ENCODE measurements around the gene ZDHHC14. TPM values are rescaled to one million over a fixed set of nuclear protein-coding genes. Genes with fewer than 3 reads are reported as not detected.

ZDHHC14 gene
- polyA plus RNA-seq, 1 donor (not counting 4 experiments of a cell fraction or from before 2014, with no cell fraction given) = 6.4 TPM

- no peaks in the 10 kb centered on the region for H4K20me1 ChIP-seq (ENCODE audit: control insufficient read depth, extremely low read depth, insufficient read depth, low read length)
- H3K4me2 ChIP-seq (ENCODE audit: control insufficient read depth, extremely low read depth, insufficient read depth, low read depth, low read length) = no peak overlapping the region
- no peak overlapping the region for H3K4me3 ChIP-seq (ENCODE audit: control insufficient read depth in 2 of 3, extremely low read depth in 1 of 3, insufficient read depth in 2 of 3, low read depth in 1 of 3, low read length in 3 of 3)
- H3K79me2 ChIP-seq (ENCODE audit: control insufficient read depth, insufficient read depth, low read length) = no peaks in the 10 kb centered on the region
- DNase-seq (ENCODE audit: low read depth, low spot score) = no peak
- TF ChIP-seq EZH2 (IDR thresholded peaks at IDR 0.05; ENCODE audit: low read length) (no peak), CTCF (optimal IDR thresholded peaks at IDR 0.05 in 1 of 3, IDR thresholded peaks at IDR 0.05 in 1 of 3, conservative IDR thresholded peaks at IDR 0.05 in 1 of 3; ENCODE audit: extremely low read depth in 1 of 3, insufficient read depth in 2 of 3, low read length in 3 of 3) (no peak)
- no peaks in the 10 kb centered on the region for H3K4me1 ChIP-seq (ENCODE audit: control insufficient read depth, extremely low read depth, insufficient read depth, low read length)
- dilution Hi-C loops (cut with MboI; ENCODE audit: extremely low pct_ligation_motif_present, low sequenced_read_pairs) = no loop called here
- no peak overlapping the region for H3K27ac ChIP-seq (ENCODE audit: control insufficient read depth, insufficient read depth, low read length)
- H3K36me3 ChIP-seq (ENCODE audit: control insufficient read depth in 2 of 2, extremely low read depth in 1 of 2, insufficient read depth in 2 of 2, low read length in 2 of 2) = no peaks in the 10 kb centered on the region
- H3K9me3 ChIP-seq (ENCODE audit: control insufficient read depth, low read depth, low read length) = no peaks in the 10 kb centered on the region
- no peaks in the 10 kb centered on the region for H3K9me1 ChIP-seq (ENCODE audit: control insufficient read depth, extremely low read depth, insufficient read depth, low read length)
- H2AFZ ChIP-seq (ENCODE audit: control insufficient read depth, low read length) = no peak overlapping the region
- FAIRE-seq = no peak
- no peak overlapping the region for H3K9ac ChIP-seq (ENCODE audit: control insufficient read depth, extremely low read depth, insufficient read depth, low read length)
- H3K27me3 ChIP-seq (ENCODE audit: control insufficient read depth, extremely low read depth, insufficient read depth, low read length) = no peaks in the 10 kb centered on the region
Observed at GRCh38 chr6:157709555-157709954, 328.6 kb downstream of the ZDHHC14 start.

GRCh38 chr6:157710604-157711003 lies 329.6 kb downstream of the ZDHHC14 start:
- TF ChIP-seq CTCF (optimal IDR thresholded peaks at IDR 0.05 in 1 of 3, IDR thresholded peaks at IDR 0.05 in 1 of 3, conservative IDR thresholded peaks at IDR 0.05 in 1 of 3; ENCODE audit: extremely low read depth in 1 of 3, insufficient read depth in 2 of 3, low read length in 3 of 3) (no peak), EZH2 (IDR thresholded peaks at IDR 0.05; ENCODE audit: low read length) (no peak)
- no peak overlapping the region for H3K4me3 ChIP-seq (ENCODE audit: control insufficient read depth in 2 of 3, extremely low read depth in 1 of 3, insufficient read depth in 2 of 3, low read depth in 1 of 3, low read length in 3 of 3)
- H3K4me1 ChIP-seq (ENCODE audit: control insufficient read depth, extremely low read depth, insufficient read depth, low read length) = no peaks in the 10 kb centered on the region
- no peaks in the 10 kb centered on the region for H4K20me1 ChIP-seq (ENCODE audit: control insufficient read depth, extremely low read depth, insufficient read depth, low read length)
- H3K27ac ChIP-seq (ENCODE audit: control insufficient read depth, insufficient read depth, low read length) = no peak overlapping the region
- no peaks in the 10 kb centered on the region for H3K27me3 ChIP-seq (ENCODE audit: control insufficient read depth, extremely low read depth, insufficient read depth, low read length)
- H3K79me2 ChIP-seq (ENCODE audit: control insufficient read depth, insufficient read depth, low read length) = no peaks in the 10 kb centered on the region
- H2AFZ ChIP-seq (ENCODE audit: control insufficient read depth, low read length) = no peak overlapping the region
- no peaks in the 10 kb centered on the region for H3K36me3 ChIP-seq (ENCODE audit: control insufficient read depth in 2 of 2, extremely low read depth in 1 of 2, insufficient read depth in 2 of 2, low read length in 2 of 2)
- no peaks in the 10 kb centered on the region for H3K9me1 ChIP-seq (ENCODE audit: control insufficient read depth, extremely low read depth, insufficient read depth, low read length)
- FAIRE-seq = no peak
- H3K9me3 ChIP-seq (ENCODE audit: control insufficient read depth, low read depth, low read length) = no peaks in the 10 kb centered on the region
- dilution Hi-C loops (cut with MboI; ENCODE audit: extremely low pct_ligation_motif_present, low sequenced_read_pairs) = no loop called here
- DNase-seq (ENCODE audit: low read depth, low spot score) = no peak
- no peak overlapping the region for H3K9ac ChIP-seq (ENCODE audit: control insufficient read depth, extremely low read depth, insufficient read depth, low read length)
- no peak overlapping the region for H3K4me2 ChIP-seq (ENCODE audit: control insufficient read depth, extremely low read depth, insufficient read depth, low read depth, low read length)
